ENCODE data around the gene RNF225.

RNF225 gene

DNA sequence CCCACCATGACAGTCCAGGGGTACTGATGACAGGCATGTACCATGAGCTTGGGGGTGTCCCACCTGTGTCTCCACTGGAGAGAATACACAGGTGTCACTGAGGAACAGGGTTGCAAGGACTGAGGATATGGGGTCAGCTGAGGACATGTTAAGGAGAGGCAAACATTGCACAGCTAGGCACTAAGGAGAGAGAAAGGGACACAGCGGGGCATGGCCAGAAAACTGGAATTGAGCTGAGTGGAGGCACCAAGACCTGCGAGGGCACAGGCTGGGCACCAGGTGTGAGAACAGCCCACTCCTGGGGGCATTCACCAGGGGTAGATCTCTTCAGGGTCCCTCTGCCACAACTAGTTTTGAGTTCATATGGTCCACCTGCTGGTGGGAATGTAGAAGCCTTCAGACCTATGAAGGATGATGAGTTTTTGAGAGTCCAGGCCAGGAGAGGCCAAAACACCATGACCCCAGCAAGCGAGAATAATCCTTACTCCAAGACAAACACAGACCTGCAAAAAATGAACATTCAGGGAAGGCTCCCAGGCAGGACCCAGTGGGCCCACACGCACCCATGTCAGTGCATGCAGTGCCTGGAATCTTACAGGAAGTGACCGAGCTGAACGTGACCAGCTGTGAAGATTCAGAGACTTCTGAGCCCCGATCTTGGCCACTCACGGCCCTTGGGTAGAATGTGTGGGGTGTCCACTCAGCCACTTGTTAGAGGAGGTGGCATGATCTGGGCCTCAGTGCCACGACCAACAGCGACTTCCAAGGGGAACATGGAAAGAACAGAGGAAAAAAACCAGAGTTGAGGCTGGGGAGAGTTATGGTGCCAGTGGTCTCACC lies 11.6 kb downstream of the RNF225 start:
- Mint-ChIP-seq H3K9me3 (peaks cover 28% of the 10 kb centered on the region), H3K27me3 (ENCODE audit: low read depth, poor library complexity) (no peaks in the 10 kb centered on the region), H3K4me3 (peak overlapping the region; percentile 87), H3K27ac (peak overlapping the region; percentile 99), H3K36me3 (ENCODE audit: low read depth) (peaks cover 40% of the 10 kb centered on the region), H3K4me1 (peaks cover 35% of the 10 kb centered on the region)
- DNase-seq: no peak
- TF ChIP-seq CTCF (IDR thresholded peaks at IDR 0.05): no peak

DNA sequence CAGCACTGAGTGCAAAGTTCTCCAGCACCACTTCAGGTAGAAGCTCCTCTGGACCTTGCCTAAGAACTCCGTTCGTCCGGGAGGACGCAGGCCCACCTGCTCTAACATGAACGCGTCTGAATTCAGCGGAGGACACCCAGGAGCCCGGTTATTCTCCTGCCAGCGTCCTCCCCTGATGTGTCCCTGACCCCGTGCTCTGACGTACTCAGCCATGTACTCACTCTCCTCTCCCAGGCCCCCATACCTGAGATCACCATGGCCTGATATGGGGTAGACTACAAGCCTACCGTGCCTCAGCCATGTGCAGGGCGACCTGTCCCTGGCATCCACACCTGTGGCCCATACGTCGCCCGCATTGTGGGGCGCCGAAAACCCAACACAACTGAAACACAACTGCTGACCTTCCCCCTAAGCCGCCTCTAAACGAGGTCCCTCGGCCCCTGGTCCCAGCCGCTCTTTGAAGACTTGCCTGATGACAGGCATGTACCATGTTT lies 12.2 kb downstream of the RNF225 start:
- Mint-ChIP-seq H3K4me3 (peak overlapping the region; percentile 87), H3K4me1 (peaks cover 35% of the 10 kb centered on the region), H3K36me3 (ENCODE audit: low read depth) (peaks cover 45% of the 10 kb centered on the region), H3K9me3 (peaks cover 33% of the 10 kb centered on the region), H3K27ac (peak overlapping the region; percentile 99), H3K27me3 (ENCODE audit: low read depth, poor library complexity) (no peaks in the 10 kb centered on the region)
- peak; percentile 22 for DNase-seq
- TF ChIP-seq CTCF (IDR thresholded peaks at IDR 0.05): no peak

GRCh38 chr19:58408152-58409009 lies 12.9 kb downstream of the RNF225 start, which contains the start of gene ZNF584:
TSS of gene ZNF584 (plus strand) at chr19:58408649. CDS start at chr19:58409148, 499 bp downstream.
- H3K9me3 Mint-ChIP-seq: peaks cover 33% of the 10 kb centered on the region
- H3K4me1 Mint-ChIP-seq: peaks cover 35% of the 10 kb centered on the region
- no peaks in the 10 kb centered on the region for H3K27me3 Mint-ChIP-seq (ENCODE audit: low read depth, poor library complexity)
- peaks cover 45% of the 10 kb centered on the region for H3K36me3 Mint-ChIP-seq (ENCODE audit: low read depth)
- DNase-seq: peak; percentile 98
- H3K4me3 Mint-ChIP-seq: peak within 1 kb of the TSS; percentile 87
- peak within 1 kb of the TSS; percentile 99 for H3K27ac Mint-ChIP-seq
- no peak for TF ChIP-seq CTCF (IDR thresholded peaks at IDR 0.05)

- H3K27me3 Mint-ChIP-seq (ENCODE audit: low read depth, poor library complexity): no peaks in the 10 kb centered on the region
- peaks cover 25% of the 10 kb centered on the region for H3K9me3 Mint-ChIP-seq
- peak overlapping the region; percentile 87 for H3K4me3 Mint-ChIP-seq
- H3K4me1 Mint-ChIP-seq: peaks cover 35% of the 10 kb centered on the region
- DNase-seq: peak; percentile 33
- H3K36me3 Mint-ChIP-seq (ENCODE audit: low read depth): peaks cover 42% of the 10 kb centered on the region
- TF ChIP-seq CTCF (IDR thresholded peaks at IDR 0.05): no peak
- H3K27ac Mint-ChIP-seq: no peak overlapping the region
Observed at GRCh38 chr19:58409010-58409790, 13.7 kb downstream of the RNF225 start.

DNA sequence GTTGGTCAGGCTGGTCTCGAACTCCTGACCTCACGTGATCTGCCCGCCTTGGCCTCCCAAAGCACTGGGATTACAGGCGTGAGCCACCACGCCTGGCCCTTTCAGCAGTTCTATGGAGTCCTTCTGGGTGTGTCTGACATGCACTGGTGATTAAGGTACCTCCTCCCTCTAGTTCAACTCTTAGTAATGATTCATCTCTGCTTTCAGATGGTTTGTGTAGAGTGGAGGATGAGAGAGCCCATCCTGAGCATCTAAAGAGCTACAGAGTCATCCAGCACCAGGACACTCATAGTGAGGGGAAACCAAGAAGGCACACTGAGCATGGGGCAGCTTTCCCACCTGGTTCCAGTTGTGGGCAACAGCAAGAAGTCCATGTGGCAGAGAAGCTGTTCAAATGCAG lies 21.1 kb downstream of the RNF225 start:
- Mint-ChIP-seq H3K9me3 (peaks cover 65% of the 10 kb centered on the region), H3K36me3 (ENCODE audit: low read depth) (peaks cover 82% of the 10 kb centered on the region), H3K4me1 (no peaks in the 10 kb centered on the region), H3K27me3 (ENCODE audit: low read depth, poor library complexity) (no peaks in the 10 kb centered on the region), H3K27ac (no peak overlapping the region), H3K4me3 (no peak overlapping the region)
- DNase-seq: no peak
- no peak for TF ChIP-seq CTCF (IDR thresholded peaks at IDR 0.05)

Data from nephron progenitor cell (in vitro differentiated cells).